Lower leg skin (tissue), 4 donors: ENCODE data around the gene ADM2. TPM values are rescaled to one million over a fixed set of nuclear protein-coding genes. Genes with fewer than 3 reads are reported as not detected.
"Not testable (repeated sequence)": the region's sequence is repeated elsewhere in the genome, so short reads cannot be mapped to it uniquely, and the experiment has no call there.

Experiments used
- DNase-seq, 2 donors: peaks; one replicate each; pipeline ENCODE4 v3.0.0-alpha.2; 2019; ENCODE audit warnings: low spot score in 2 of 2
- H3K4me3 ChIP-seq: fragments of 200-600 bp; sonication (generic); 2 replicates; pipeline ENCODE4 v1.5.1; 2017; ENCODE audit warnings: mild to moderate bottlenecking, low read depth; ENCODE audit not compliant: poor library complexity, severe bottlenecking
- CTCF ChIP-seq, 3 donors: fragments of 450-650 bp; IDR thresholded peaks; one replicate each; pipeline ENCODE4 v1.5.1; 2016; ENCODE audit warnings: antibody characterized with exemption in 3 of 3, mild to moderate bottlenecking in 3 of 3, moderate library complexity in 2 of 3
- POLR2A ChIP-seq, 2 donors: fragments of 450-650 bp; IDR thresholded peaks; one replicate each; pipeline ENCODE4 v1.6.1; 2016 to 2017; ENCODE audit warnings: antibody characterized with exemption in 2 of 2, mild to moderate bottlenecking in 1 of 2, moderate library complexity in 1 of 2
- whole genome bisulfite sequencing, 2 donors: methylation state at CpG; one replicate each; pipeline ENCODE4 v1.1.5; 2018; 5-methylcytosine and 5-hydroxymethylcytosine counted together
- intact Hi-C: fragments of 100-400 bp; cut with DNase I; formaldehyde crosslinking; loops from one replicate; pipeline ENCODE4 v1.15.0; 2023; ENCODE audit warnings: low total_unique reads
- total RNA-seq, 4 donors: library from RNA; depleted of rRNA; stranded (reverse); fragments of >200 nt; gene quantifications; one replicate each; pipeline ENCODE4 v1.1.0, GENCODE V29; 2016

The ADM2 gene
- total RNA-seq, 4 donors from 2014 or later, result 0.19 to 0.56 (median 0.52) TPM; not detected in 1

- WGBS, 2 donors, result 2 to 6% methylated on average over 33 to 41 of the region's 53 CpGs
- H3K4me3 ChIP-seq, result peak overlapping the region; percentile 61
- intact Hi-C loops, result no loop called here
- TF ChIP-seq CTCF (IDR thresholded peaks at IDR 0.05) (no peak), POLR2A (IDR thresholded peaks at IDR 0.05) (peak in 1 of 2 donors; percentile 23)
- DNase-seq, result peak; percentile 88 to 98
Observed at GRCh38 chr22:50530877-50531545, 49.7 kb downstream of the ADM2 start.

GRCh38 chr22:50531546-50531961 is 50.2 kb downstream of the ADM2 start:
- H3K4me3 ChIP-seq, result peak overlapping the region; percentile 61
- TF ChIP-seq POLR2A (IDR thresholded peaks at IDR 0.05), result no peak
- TF ChIP-seq CTCF (IDR thresholded peaks at IDR 0.05), result no peak
- DNase-seq, result peak; percentile 56 to 94
- WGBS, 2 donors, result 0% methylated on average over 25 to 34 of the region's 44 CpGs
- intact Hi-C loops, result no loop called here

- H3K4me3 ChIP-seq, result peak overlapping the region; percentile 61
- DNase-seq, result peak; percentile 76 to 97
- TF ChIP-seq POLR2A (IDR thresholded peaks at IDR 0.05), result no peak
- TF ChIP-seq CTCF (IDR thresholded peaks at IDR 0.05), result no peak
- intact Hi-C loops, result no loop called here
- WGBS, 2 donors, result 6 to 13% methylated on average over 16 to 42 of the region's 56 CpGs
Observed at GRCh38 chr22:50531962-50532674, 50.8 kb downstream of the ADM2 start.

- intact Hi-C loops, result no loop called here
- no peak overlapping the region for H3K4me3 ChIP-seq
- DNase-seq, result no peak
- no peak for TF ChIP-seq CTCF (IDR thresholded peaks at IDR 0.05)
- 71 to 77% methylated on average over 19 of the region's 19 CpGs for WGBS, 2 donors
Observed at GRCh38 chr22:50532824-50533796, 51.8 kb downstream of the ADM2 start.

GRCh38 chr22:50533856-50534711 is 52.7 kb downstream of the ADM2 start:
- intact Hi-C loops, result not testable (repeated sequence)

More at GRCh38 chr22:50533856-50534711, 52.7 kb downstream of the ADM2 start:
- not testable (repeated sequence) for H3K4me3 ChIP-seq
- DNase-seq, result peak in 1 of 2 donors; percentile 50
- 48 to 61% methylated on average over 21 of the region's 21 CpGs for WGBS, 2 donors
